H9 (cell line): Measurements from ENCODE around the gene GHRHR. TPM values are rescaled to one million over a fixed set of nuclear protein-coding genes. Genes with fewer than 3 reads are reported as not detected.

Source experiments
- DNase-seq: peaks from one replicate; pipeline ENCODE4 v3.0.0-alpha.2; 2017
- H2AFZ ChIP-seq: one replicate; pipeline ENCODE4 v1.6.1; 2013; ENCODE audit warnings: mild to moderate bottlenecking, low read length, control low read depth, moderate library complexity
- H2AK5ac ChIP-seq: 2 replicates; pipeline ENCODE4 v1.6.1; 2013; ENCODE audit warnings: low read length, control low read depth, mixed read lengths; ENCODE audit not compliant: insufficient read length
- H2BK120ac ChIP-seq: one replicate; pipeline ENCODE4 v1.6.1; 2013; ENCODE audit warnings: low read depth, mild to moderate bottlenecking, low read length, control low read depth, inconsistent platforms; ENCODE audit not compliant: poor library complexity, severe bottlenecking
- H2BK12ac ChIP-seq: 2 replicates; pipeline ENCODE4 v1.6.1; 2013; ENCODE audit warnings: low read length, control low read depth, mixed read lengths, low read depth; ENCODE audit not compliant: insufficient read length
- H2BK15ac ChIP-seq: 2 replicates; pipeline ENCODE4 v1.6.1; 2013; ENCODE audit warnings: low read depth, low read length, control low read depth
- H2BK20ac ChIP-seq: one replicate; pipeline ENCODE4 v1.6.1; 2013; ENCODE audit warnings: low read depth, mild to moderate bottlenecking, low read length, control low read depth, inconsistent platforms; ENCODE audit not compliant: poor library complexity, severe bottlenecking
- H2BK5ac ChIP-seq: 2 replicates; pipeline ENCODE4 v1.6.1; 2013; ENCODE audit warnings: low read length, control low read depth, mixed read lengths; ENCODE audit not compliant: insufficient read length
- H3K14ac ChIP-seq: 2 replicates; pipeline ENCODE4 v1.6.1; 2013; ENCODE audit warnings: low read length, control low read depth; ENCODE audit not compliant: insufficient read depth
- H3K18ac ChIP-seq: 2 replicates; pipeline ENCODE4 v1.6.1; 2013; ENCODE audit warnings: low read depth, mild to moderate bottlenecking, mixed read lengths, low read length, control low read depth; ENCODE audit not compliant: insufficient read length
- H3K23ac ChIP-seq: 2 replicates; pipeline ENCODE4 v1.6.1; 2013; ENCODE audit warnings: low read length, control low read depth, mixed read lengths, low read depth; ENCODE audit not compliant: insufficient read length
- H3K23me2 ChIP-seq: 2 replicates; pipeline ENCODE4 v1.6.1; 2013; ENCODE audit warnings: low read depth, mild to moderate bottlenecking, mixed read lengths, low read length, control low read depth; ENCODE audit not compliant: insufficient read length, poor library complexity, severe bottlenecking
- H3K27ac ChIP-seq: 2 replicates; pipeline ENCODE4 v1.5.1; 2013; ENCODE audit warnings: low read length, control low read depth, mixed read lengths, low read depth; ENCODE audit not compliant: insufficient read length
- H3K27me3 ChIP-seq: 2 replicates; pipeline ENCODE4 v1.6.1; 2013; ENCODE audit warnings: low read length, control low read depth, inconsistent platforms; ENCODE audit not compliant: insufficient read depth
- H3K4ac ChIP-seq: 2 replicates; pipeline ENCODE4 v1.6.1; 2013; ENCODE audit warnings: low read depth, mild to moderate bottlenecking, control low read depth, inconsistent platforms, low read length, moderate library complexity
- H3K4me1 ChIP-seq: 2 replicates; pipeline ENCODE4 v1.6.1; 2013; ENCODE audit warnings: low read length, control low read depth, inconsistent platforms; ENCODE audit not compliant: insufficient read depth
- H3K4me2 ChIP-seq: 2 replicates; pipeline ENCODE4 v1.6.1; 2013; ENCODE audit warnings: low read length, control low read depth, mixed read lengths; ENCODE audit not compliant: insufficient read length, insufficient read depth
- H3K56ac ChIP-seq: 2 replicates; pipeline ENCODE4 v1.6.1; 2013; ENCODE audit warnings: low read depth, mild to moderate bottlenecking, mixed read lengths, low read length, control low read depth; ENCODE audit not compliant: insufficient read length
- H3K79me1 ChIP-seq: 2 replicates; pipeline ENCODE4 v1.6.1; 2013; ENCODE audit warnings: low read depth, mild to moderate bottlenecking, moderate library complexity, low read length, control low read depth, inconsistent platforms; ENCODE audit not compliant: insufficient read depth, poor library complexity, severe bottlenecking
- H3K79me2 ChIP-seq: 2 replicates; pipeline ENCODE4 v1.6.1; 2013; ENCODE audit warnings: low read length, control low read depth, inconsistent platforms; ENCODE audit not compliant: insufficient read depth
- H3K9ac ChIP-seq: 2 replicates; pipeline ENCODE4 v1.6.1; 2013; ENCODE audit warnings: low read length, control low read depth, mixed read lengths; ENCODE audit not compliant: insufficient read length; ENCODE audit errors: extremely low read depth
- H3K9me3 ChIP-seq: one replicate; pipeline ENCODE4 v1.6.1; 2013; ENCODE audit warnings: low read depth, low read length, inconsistent platforms; ENCODE audit not compliant: control insufficient read depth
- H3T11ph ChIP-seq: one replicate; pipeline ENCODE4 v1.6.1; 2013; ENCODE audit warnings: mild to moderate bottlenecking, low read length, control low read depth, inconsistent platforms
- H4K20me1 ChIP-seq: one replicate; pipeline ENCODE4 v1.6.1; 2013; ENCODE audit not compliant: control insufficient read depth, insufficient read length, insufficient read depth
- H4K5ac ChIP-seq: 2 replicates; pipeline ENCODE4 v1.6.1; 2013; ENCODE audit warnings: low read depth, mild to moderate bottlenecking, mixed read lengths, low read length, control low read depth; ENCODE audit not compliant: insufficient read length
- H4K8ac ChIP-seq: replicated peaks from 2 replicates; pipeline ENCODE4 v1.6.1; 2013; ENCODE audit warnings: low read length, control low read depth, mixed read lengths, low read depth; ENCODE audit not compliant: insufficient read length
- H4K91ac ChIP-seq: 2 replicates; pipeline ENCODE4 v1.6.1; 2013; ENCODE audit warnings: low read depth, mild to moderate bottlenecking, moderate library complexity, mixed read lengths, low read length, control low read depth; ENCODE audit not compliant: insufficient read length
- H3K27ac Mint-ChIP-seq, 3 experiments: 2 replicates in 2 of 3; 3 replicates in 1 of 3; pipeline ENCODE4 v1.8.0; 2020 to 2021; ENCODE audit warnings: mixed read lengths in 3 of 3, mild to moderate bottlenecking in 1 of 3, moderate library complexity in 1 of 3
- H3K27me3 Mint-ChIP-seq: 2 replicates; pipeline ENCODE4 v1.8.0; 2021; ENCODE audit warnings: low read depth, mild to moderate bottlenecking, moderate library complexity, mixed read lengths
- H3K36me3 Mint-ChIP-seq, 3 experiments: 2 replicates in 2 of 3; 3 replicates in 1 of 3; pipeline ENCODE4 v1.8.0; 2020 to 2021; ENCODE audit warnings: low read depth in 3 of 3, mixed read lengths in 3 of 3; ENCODE audit not compliant: insufficient read depth in 1 of 3
- H3K4me1 Mint-ChIP-seq, 2 experiments: 2 replicates each; pipeline ENCODE4 v1.8.0; 2020; ENCODE audit warnings: mixed read lengths in 2 of 2
- H3K4me3 Mint-ChIP-seq, 2 experiments: 2 replicates in 1 of 2; 3 replicates in 1 of 2; pipeline ENCODE4 v1.8.0; 2020 to 2021; ENCODE audit warnings: mild to moderate bottlenecking in 2 of 2, mixed read lengths in 2 of 2, moderate library complexity in 1 of 2
- H3K9me3 Mint-ChIP-seq, 2 experiments: 2 replicates in 1 of 2; 3 replicates in 1 of 2; pipeline ENCODE4 v1.8.0; 2020; ENCODE audit warnings: mild to moderate bottlenecking in 2 of 2, mixed read lengths in 2 of 2, moderate library complexity in 1 of 2
- CTCF ChIP-seq: fragments of 200-600 bp; sonication (generic); conservative IDR thresholded peaks from 3 replicates; pipeline ENCODE4 v1.8.0; 2021; ENCODE audit warnings: antibody characterized with exemption, mild to moderate bottlenecking
- WGBS: extraction: QIAGEN DNeasy Blood & Tissue Kit; methylation state at CpG from one replicate; pipeline ENCODE4 v1.1.7; 2013; ENCODE audit warnings: missing lambda C conversion rate, low lambda C conversion rate, mixed read lengths; ENCODE audit not compliant: insufficient read length; ENCODE audit errors: extremely low coverage; 5-methylcytosine and 5-hydroxymethylcytosine counted together
- total RNA-seq: library from RNA; stranded (reverse); gene quantifications from 2 replicates; pipeline ENCODE4 v1.2.1, GENCODE V29; 2021

Gene GHRHR
- total RNA-seq, 1 experiment from 2014 or later, result 7.4 TPM

GRCh38 chr7:30973791-30974604 lies 10.2 kb downstream of the GHRHR start:
- H3K23ac ChIP-seq, result no peak overlapping the region
- H3K79me1 ChIP-seq, result no peaks in the 10 kb centered on the region
- H3K9me3 ChIP-seq, result no peaks in the 10 kb centered on the region
- Mint-ChIP-seq H3K36me3 (no peaks in the 10 kb centered on the region), H3K4me3 (no peak overlapping the region), H3K27ac (no peak overlapping the region), H3K27me3 (peaks cover 54% of the 10 kb centered on the region), H3K4me1 (peaks cover 15 to 26% of the 10 kb centered on the region in 2 experiments; a peak in 3 of 4 replicates), H3K9me3 (no peaks in the 10 kb centered on the region)
- no peak overlapping the region for H2BK120ac ChIP-seq
- DNase-seq, result no peak
- no peak overlapping the region for H4K8ac ChIP-seq
- no peaks in the 10 kb centered on the region for H3K23me2 ChIP-seq
- no peak overlapping the region for H3T11ph ChIP-seq
- H3K9ac ChIP-seq, result no peak overlapping the region
- no peaks in the 10 kb centered on the region for H3K79me2 ChIP-seq
- H4K5ac ChIP-seq, result no peak overlapping the region
- 0 out of 2 replicates have a peak overlapping the region, but pooled peaks have one; percentile 58 for H3K14ac ChIP-seq
- H2BK20ac ChIP-seq, result no peak overlapping the region
- no peak overlapping the region for H3K56ac ChIP-seq
- no peak overlapping the region for H3K4ac ChIP-seq
- H2BK15ac ChIP-seq, result no peak overlapping the region
- no peaks in the 10 kb centered on the region for H3K27me3 ChIP-seq
- H3K4me1 ChIP-seq, result no peaks in the 10 kb centered on the region
- no peak overlapping the region for H2BK5ac ChIP-seq
- H2AFZ ChIP-seq, result no peak overlapping the region
- WGBS, result no CpG with 5 or more reads among the region's 18 CpGs
- H4K20me1 ChIP-seq, result no peaks in the 10 kb centered on the region
- no peak overlapping the region for H2BK12ac ChIP-seq
- no peak overlapping the region for H3K27ac ChIP-seq
- no peak overlapping the region for H2AK5ac ChIP-seq
- no peak for TF ChIP-seq CTCF
- H3K4me2 ChIP-seq, result no peak overlapping the region
- H4K91ac ChIP-seq, result no peak overlapping the region
- peak overlapping the region; percentile 18 for H3K18ac ChIP-seq
